ENCODE data around the gene PITX2. TPM values are rescaled to one million over a fixed set of nuclear protein-coding genes. Genes with fewer than 3 reads are reported as not detected.
A peak's percentile ranks its signal among the peaks of the same experiment; 100 is the strongest.

Gene PITX2
- total RNA-seq, 2 donors from 2014 or later = not detected

DNA sequence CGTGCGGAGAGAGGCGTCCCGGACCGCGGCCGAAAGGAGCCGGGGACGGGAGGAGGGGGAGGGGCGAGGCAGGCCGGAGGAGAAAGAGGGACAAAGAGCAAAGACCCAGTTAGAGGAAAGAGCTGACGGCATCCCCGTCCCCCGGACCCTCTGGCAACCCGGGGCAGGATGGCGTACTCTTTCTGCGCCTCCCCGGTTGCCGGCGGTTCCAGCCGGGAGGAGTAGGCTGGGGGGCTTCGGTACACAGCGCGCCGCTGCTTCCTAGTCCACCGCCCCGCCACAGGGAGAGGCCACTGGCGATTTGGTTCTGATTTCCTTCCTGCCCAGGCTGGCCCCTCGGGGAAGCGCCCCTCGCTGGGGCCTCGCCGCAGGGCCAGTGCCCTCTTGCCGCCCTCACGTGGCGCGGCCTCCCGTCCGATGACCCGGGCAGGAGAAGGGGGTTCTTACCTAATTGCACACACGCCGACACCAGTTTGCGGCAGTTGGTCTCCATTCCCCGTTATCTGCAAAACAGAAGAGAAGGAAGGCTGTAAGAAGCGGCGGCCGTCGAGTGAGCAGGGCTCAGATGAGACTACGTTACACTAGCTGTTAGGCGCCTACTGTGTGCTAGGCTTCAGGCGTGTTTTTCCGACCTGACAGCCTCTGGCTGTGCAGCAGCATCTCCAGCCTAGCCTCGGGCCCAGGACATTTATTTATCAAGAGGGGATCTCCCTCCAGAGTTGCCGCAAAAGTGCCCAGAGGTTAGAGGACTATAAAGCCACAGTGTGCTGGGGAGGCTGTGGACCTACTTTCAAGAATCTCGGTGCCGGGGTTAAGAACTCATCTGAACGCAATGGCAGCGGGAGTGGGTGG, 9.9 kb upstream of the PITX2 start:
- Mint-ChIP-seq H3K9me3 (peaks cover 6% of the 10 kb centered on the region), H3K36me3 (peaks cover 20% of the 10 kb centered on the region), H3K27ac (no peak overlapping the region), H3K4me1 (ENCODE audit: low read depth in 2 of 2) (peaks cover 6 to 9% of the 10 kb centered on the region in 2 donors), H3K27me3 (peaks cover 46 to 66% of the 10 kb centered on the region in 2 donors), H3K4me3 (no peak overlapping the region)
- DNase-seq (ENCODE audit: low spot score) (no peak), ATAC-seq (no peak)

DNA sequence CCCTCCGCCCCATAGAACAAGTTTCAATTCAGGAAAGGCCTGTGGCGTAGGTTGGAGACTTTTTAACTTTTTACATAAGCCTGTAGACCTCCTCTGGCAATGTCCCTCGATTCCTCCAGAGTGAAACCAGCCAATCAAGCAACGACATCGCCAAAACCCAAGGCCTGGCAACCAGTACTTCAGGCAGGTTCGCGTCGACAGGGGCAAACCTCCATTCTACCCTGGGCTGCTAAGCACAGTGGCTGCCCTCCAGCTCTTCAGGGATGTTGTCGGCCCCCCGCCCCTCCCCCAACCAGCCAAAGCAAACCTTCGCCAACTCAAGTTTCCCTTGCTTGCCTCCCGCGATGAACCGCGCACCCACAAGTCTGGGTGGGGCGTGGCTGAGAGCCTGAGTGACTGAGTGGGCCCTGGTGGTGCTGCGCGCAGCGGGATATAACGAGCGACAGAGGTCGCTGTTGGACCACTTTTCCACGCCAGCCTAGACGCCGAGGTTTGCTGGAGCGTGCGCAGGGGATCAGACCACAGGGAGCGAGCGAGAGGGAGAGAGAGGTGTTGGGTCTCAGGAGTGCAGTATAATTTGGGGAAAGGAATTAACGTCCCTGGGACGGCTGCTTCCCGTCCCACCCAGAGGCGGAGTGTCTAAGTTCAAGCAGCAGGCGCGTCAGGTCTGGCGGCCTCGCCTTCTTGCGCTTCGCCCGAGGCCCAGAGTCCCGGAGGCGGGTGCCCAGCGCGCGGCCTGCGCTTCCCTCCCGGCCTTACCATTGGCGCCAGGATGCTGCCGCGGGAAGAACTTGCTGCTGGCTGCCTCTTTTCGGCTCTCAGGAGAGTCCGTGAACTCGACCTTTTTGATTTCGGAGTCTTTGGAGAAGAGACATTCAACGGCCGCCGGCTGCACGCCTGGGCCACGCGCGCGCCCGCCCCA, 9.0 kb upstream of the PITX2 start:
- no peak for DNase-seq (ENCODE audit: low spot score)
- ATAC-seq = peak; percentile 71

DNA sequence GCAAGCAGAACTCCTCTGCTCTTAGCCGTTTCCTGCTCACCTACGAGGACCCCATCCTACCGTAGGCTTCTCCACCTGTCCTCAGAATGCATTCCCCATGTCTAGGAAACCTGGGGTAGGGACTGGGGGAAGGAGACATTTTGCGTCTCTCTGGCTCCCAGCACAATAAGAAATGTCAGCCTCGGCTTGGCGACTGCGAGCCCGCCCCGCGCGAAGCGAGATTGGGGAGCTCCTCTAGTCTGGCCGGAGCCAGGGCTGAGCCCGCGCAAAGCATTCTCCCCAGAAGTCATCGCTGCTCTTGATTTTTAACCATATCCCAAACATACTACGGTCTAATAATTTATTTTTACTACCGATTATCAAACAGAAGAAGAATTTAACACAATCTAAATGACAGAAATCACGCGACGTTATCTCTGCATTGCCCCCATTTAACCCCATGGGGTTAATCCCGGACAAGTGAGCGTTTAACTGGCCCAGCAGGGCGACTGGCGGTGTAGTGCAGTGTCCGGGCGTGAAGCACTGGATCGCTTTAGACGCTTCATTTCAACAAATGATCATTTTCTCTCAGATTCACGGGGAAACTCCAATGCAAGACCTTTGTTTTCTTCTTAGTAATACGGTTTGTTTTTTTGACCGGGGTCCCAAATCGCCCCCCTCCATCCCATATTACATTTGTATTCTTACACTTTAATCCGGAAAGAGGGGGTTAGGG, 8.0 kb upstream of the PITX2 start:
- no peak overlapping the region for H3K27ac Mint-ChIP-seq
- peaks cover 53 to 76% of the 10 kb centered on the region in 2 donors for H3K27me3 Mint-ChIP-seq
- DNase-seq (ENCODE audit: low spot score) (no peak), ATAC-seq (no peak)
- H3K4me3 Mint-ChIP-seq = no peak overlapping the region
- H3K9me3 Mint-ChIP-seq = peaks cover 9% of the 10 kb centered on the region
- peaks cover 5 to 6% of the 10 kb centered on the region in 2 donors for H3K4me1 Mint-ChIP-seq (ENCODE audit: low read depth in 2 of 2)
- H3K36me3 Mint-ChIP-seq = peaks cover 26% of the 10 kb centered on the region

More for the DNA sequence above, 9.0 kb upstream of the PITX2 start:
- H3K36me3 Mint-ChIP-seq = peaks cover 26% of the 10 kb centered on the region
- H3K4me1 Mint-ChIP-seq (ENCODE audit: low read depth in 2 of 2) = peaks cover 5 to 6% of the 10 kb centered on the region in 2 donors
- no peak overlapping the region for H3K27ac Mint-ChIP-seq
- H3K4me3 Mint-ChIP-seq = peak overlapping the region; percentile 49
- peaks cover 5% of the 10 kb centered on the region for H3K9me3 Mint-ChIP-seq
- peaks cover 48 to 66% of the 10 kb centered on the region in 2 donors for H3K27me3 Mint-ChIP-seq

DNA sequence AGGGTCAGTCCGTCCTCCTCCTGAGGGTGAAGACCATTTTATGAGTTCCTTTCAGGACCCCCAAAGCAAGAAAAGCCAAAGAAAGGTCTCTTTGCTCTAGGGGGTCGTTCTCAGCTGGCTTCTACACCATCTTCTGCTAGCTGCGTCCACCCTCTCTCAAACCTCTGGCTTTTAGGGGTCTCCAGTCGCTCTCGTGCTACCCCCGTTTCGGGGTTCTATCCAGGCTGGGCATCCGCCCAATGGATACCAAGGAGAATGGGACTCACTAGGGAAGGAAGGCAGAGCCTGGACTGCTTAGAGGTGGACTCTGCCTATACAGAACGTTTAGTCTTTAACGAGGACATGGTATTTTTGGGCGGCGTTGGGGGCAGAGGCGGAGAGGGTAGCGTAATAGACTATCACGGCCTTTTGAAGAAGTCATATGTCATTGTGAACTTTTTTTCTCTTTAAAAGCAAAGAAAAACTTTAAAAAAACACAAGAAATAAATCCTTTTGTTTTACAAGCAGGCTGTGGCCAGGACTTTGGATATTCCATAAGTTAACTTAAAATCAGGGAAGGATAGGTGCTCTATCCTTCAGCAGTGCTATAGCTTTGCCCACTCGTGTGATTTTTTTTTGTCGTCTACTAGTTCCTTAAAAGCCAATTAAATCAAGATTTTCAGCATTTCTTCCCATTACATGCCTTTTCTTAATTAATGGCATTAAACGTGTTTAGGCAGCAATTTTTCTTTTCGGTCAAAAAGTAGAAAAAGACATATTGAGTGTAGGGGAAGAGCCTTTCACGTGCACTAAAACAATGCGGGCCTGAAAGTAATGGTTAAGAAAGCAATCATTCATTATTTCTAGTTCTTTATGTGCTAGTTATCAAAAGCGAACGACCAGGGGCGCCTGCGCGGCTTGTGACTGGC, 7.2 kb upstream of the PITX2 start:
- ATAC-seq = no peak
- Mint-ChIP-seq H3K27me3 (peaks cover 57 to 80% of the 10 kb centered on the region in 2 donors), H3K4me1 (ENCODE audit: low read depth in 2 of 2) (peaks cover 5 to 6% of the 10 kb centered on the region in 2 donors), H3K9me3 (peaks cover 9% of the 10 kb centered on the region), H3K4me3 (no peak overlapping the region), H3K27ac (no peak overlapping the region), H3K36me3 (peaks cover 26% of the 10 kb centered on the region)
- DNase-seq (ENCODE audit: low spot score) = no peak

DNA sequence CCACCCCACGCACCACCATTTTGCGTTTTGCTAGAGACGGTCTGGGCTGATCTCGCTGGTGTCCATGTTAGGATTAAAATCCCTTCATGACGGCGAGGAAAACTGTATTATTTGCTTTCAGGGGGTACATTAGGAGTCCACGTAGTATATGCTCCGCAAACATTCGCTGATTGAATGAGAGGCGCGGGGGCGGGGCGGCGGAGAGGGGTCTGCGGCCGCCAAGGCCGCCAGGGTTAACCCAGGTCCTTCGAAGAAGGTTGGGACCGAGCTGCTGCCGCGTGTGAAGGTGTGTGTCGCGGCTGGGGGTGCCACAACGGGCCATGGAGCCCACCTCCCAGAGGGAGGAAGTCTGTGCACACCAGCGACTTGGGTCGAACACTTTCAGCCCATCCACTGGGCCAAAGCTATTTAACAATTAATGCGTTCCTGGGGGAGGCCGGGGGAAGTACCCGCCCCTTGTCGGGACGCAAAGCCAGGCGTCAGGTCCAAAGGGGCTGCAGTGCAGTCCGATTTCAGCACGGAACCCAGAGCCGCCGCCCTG, 6.4 kb upstream of the PITX2 start:
- H3K4me3 Mint-ChIP-seq = no peak overlapping the region
- ATAC-seq (no peak), DNase-seq (ENCODE audit: low spot score) (no peak)
- peaks cover 7% of the 10 kb centered on the region for H3K9me3 Mint-ChIP-seq
- no peak overlapping the region for H3K27ac Mint-ChIP-seq
- peaks cover 20% of the 10 kb centered on the region for H3K36me3 Mint-ChIP-seq
- H3K27me3 Mint-ChIP-seq = peaks cover 58 to 80% of the 10 kb centered on the region in 2 donors
- H3K4me1 Mint-ChIP-seq (ENCODE audit: low read depth in 2 of 2) = peaks cover 5 to 6% of the 10 kb centered on the region in 2 donors

- DNase-seq (ENCODE audit: low spot score) = no peak
- H3K9me3 Mint-ChIP-seq = peaks cover 7% of the 10 kb centered on the region
- H3K4me1 Mint-ChIP-seq (ENCODE audit: low read depth in 2 of 2) = peaks cover 5 to 6% of the 10 kb centered on the region in 2 donors
- H3K27me3 Mint-ChIP-seq = peaks cover 61 to 84% of the 10 kb centered on the region in 2 donors
- H3K4me3 Mint-ChIP-seq = no peak overlapping the region
- ATAC-seq = no peak
- no peak overlapping the region for H3K27ac Mint-ChIP-seq
- H3K36me3 Mint-ChIP-seq = peaks cover 21% of the 10 kb centered on the region
Measured at GRCh38 chr4:110628663-110629213, 5.9 kb upstream of the PITX2 start.

GRCh38 chr4:110627977-110628662, 5.2 kb upstream of the PITX2 start:
- H3K27ac Mint-ChIP-seq = no peak overlapping the region
- DNase-seq (ENCODE audit: low spot score) = no peak

GRCh38 chr4:110626532-110627153, 3.8 kb upstream of the PITX2 start:
- peaks cover 21% of the 10 kb centered on the region for H3K36me3 Mint-ChIP-seq
- peaks cover under 1 to 4% of the 10 kb centered on the region in 2 donors for H3K4me1 Mint-ChIP-seq (ENCODE audit: low read depth in 2 of 2)
- H3K9me3 Mint-ChIP-seq = peaks cover 7% of the 10 kb centered on the region
- H3K27me3 Mint-ChIP-seq = peaks cover 61 to 79% of the 10 kb centered on the region in 2 donors
- no peak for DNase-seq (ENCODE audit: low spot score)
- no peak overlapping the region for H3K27ac Mint-ChIP-seq
- no peak overlapping the region for H3K4me3 Mint-ChIP-seq
- ATAC-seq = no peak

More at GRCh38 chr4:110627977-110628662, 5.2 kb upstream of the PITX2 start:
- H3K4me1 Mint-ChIP-seq (ENCODE audit: low read depth in 2 of 2) = peaks cover 6 to 7% of the 10 kb centered on the region in 2 donors
- H3K9me3 Mint-ChIP-seq = peaks cover 7% of the 10 kb centered on the region
- ATAC-seq = no peak
- H3K27me3 Mint-ChIP-seq = peaks cover 64 to 84% of the 10 kb centered on the region in 2 donors
- no peak overlapping the region for H3K4me3 Mint-ChIP-seq
- peaks cover 26% of the 10 kb centered on the region for H3K36me3 Mint-ChIP-seq

DNA sequence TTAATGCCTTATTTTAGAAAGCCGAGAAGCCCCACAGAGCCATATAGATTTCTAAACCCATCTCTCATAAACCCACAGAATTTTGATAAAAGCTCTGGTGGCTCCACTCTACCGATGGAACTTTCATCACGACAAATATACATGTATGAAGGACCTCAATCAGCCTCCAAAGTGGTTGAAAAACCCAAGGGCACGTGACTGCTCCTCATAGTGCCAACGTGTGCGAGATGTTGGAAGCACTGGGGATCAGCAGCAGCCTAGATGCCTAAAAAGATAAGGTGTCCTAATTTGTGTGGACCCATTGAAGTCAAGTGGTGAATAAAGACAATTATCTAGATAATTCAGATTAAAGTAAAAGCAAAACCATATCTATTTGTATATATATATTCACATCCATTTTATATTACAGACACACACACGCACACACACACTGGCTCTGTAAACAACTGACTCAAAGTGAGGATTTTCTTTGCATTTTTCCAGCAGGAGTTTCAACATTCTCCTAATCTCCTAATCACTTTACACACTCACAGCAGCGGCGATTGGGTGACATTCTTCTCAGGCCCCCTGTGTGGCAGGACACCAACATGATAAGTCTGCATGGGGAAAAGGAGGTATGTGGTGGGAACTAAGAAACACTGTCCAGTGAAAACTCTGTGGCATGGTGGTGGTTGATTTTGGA, 2.8 kb upstream of the PITX2 start:
- DNase-seq (ENCODE audit: low spot score) = no peak
- Mint-ChIP-seq H3K9me3 (peaks cover 7% of the 10 kb centered on the region), H3K4me3 (no peak overlapping the region), H3K4me1 (ENCODE audit: low read depth in 2 of 2) (peaks cover 0 to 4% of the 10 kb centered on the region in 2 donors), H3K36me3 (peaks cover 21% of the 10 kb centered on the region), H3K27ac (no peak overlapping the region), H3K27me3 (peaks cover 60 to 74% of the 10 kb centered on the region in 2 donors)
- no peak for ATAC-seq

GRCh38 chr4:110624904-110625494, 2.1 kb upstream of the PITX2 start:
- Mint-ChIP-seq H3K9me3 (peaks cover 7% of the 10 kb centered on the region), H3K27ac (no peak overlapping the region), H3K4me1 (ENCODE audit: low read depth in 2 of 2) (peaks cover 0 to 4% of the 10 kb centered on the region in 2 donors), H3K4me3 (no peak overlapping the region), H3K27me3 (peaks cover 60 to 74% of the 10 kb centered on the region in 2 donors), H3K36me3 (peaks cover 26% of the 10 kb centered on the region)
- DNase-seq (ENCODE audit: low spot score) (no peak), ATAC-seq (no peak)

DNA sequence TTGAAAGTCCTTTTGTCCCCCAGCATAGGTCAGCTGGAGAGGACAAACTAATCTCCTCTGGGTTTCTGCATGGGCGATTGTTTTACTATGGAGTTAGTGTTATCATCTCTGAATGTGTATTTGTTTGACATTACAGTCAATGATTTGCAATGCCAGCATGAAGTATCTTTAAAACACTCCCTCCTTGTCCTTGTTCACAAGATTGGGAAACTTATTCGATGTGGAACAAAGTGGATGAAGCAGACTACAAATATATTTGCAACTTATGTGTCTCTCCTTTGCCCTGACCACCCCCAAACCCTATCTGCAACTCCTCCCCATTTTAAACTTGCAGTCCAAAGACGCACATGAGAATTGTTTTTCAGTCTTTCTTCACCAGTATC, 1.5 kb upstream of the PITX2 start:
- no peak for ATAC-seq
- Mint-ChIP-seq H3K36me3 (peaks cover 27% of the 10 kb centered on the region), H3K27me3 (peaks cover 64 to 76% of the 10 kb centered on the region in 2 donors), H3K27ac (no peak overlapping the region), H3K9me3 (peaks cover 7% of the 10 kb centered on the region), H3K4me1 (ENCODE audit: low read depth in 2 of 2) (peaks cover 0 to 6% of the 10 kb centered on the region in 2 donors), H3K4me3 (no peak overlapping the region)
- DNase-seq (ENCODE audit: low spot score) = no peak
